A673 (cell line): ENCODE results near the gene LSM3.

Source experiments
- CTCF ChIP-seq: fragments of 300-800, 200-600 bp; sonication (generic); conservative IDR thresholded peaks from 2 replicates; pipeline ENCODE4 v1.5.1; 2017; ENCODE audit warnings: low read depth, mild to moderate bottlenecking, antibody characterized with exemption, low read length, moderate library complexity, mixed read lengths
- EZH2 ChIP-seq: fragments of 200-600 bp; sonication (generic); IDR thresholded peaks from 2 replicates; pipeline ENCODE4 v1.6.1; 2017; ENCODE audit warnings: borderline replicate concordance, low read depth, mild to moderate bottlenecking, mixed read lengths, antibody characterized with exemption, low read length; ENCODE audit not compliant: poor library complexity, severe bottlenecking

- TF ChIP-seq CTCF: no peak
- TF ChIP-seq EZH2: no peak
These were observed 46.5 kb upstream of the LSM3 start for GRCh38 chr3:14132120-14132519.
